HCT116 (cell line): ENCODE data around the gene SAMD1. TPM values are rescaled to one million over a fixed set of nuclear protein-coding genes. Genes with fewer than 3 reads are reported as not detected.

Experiments used
- ATAC-seq: fragments of 200-7000 bp; cut with Tn5 transposase; 2 replicates; pipeline ENCODE4 v1.9.1; 2020; ENCODE audit warnings: mild to moderate bottlenecking, moderate library complexity
- BruUV-seq: library from RNA; stranded (reverse); fragments of 400-500 nt; replicated peaks from 2 replicates; lab custom pipeline; 2021; lab: Mats Ljungman, UMichigan
- CTCF ChIA-PET: fragments of 300-600 bp; sonication (Branson Sonifier 250); formaldehyde crosslinking; loops from one replicate; lab custom pipeline; 2021; ENCODE audit warnings: antibody characterized with exemption; lab: Charles Lee
- POLR2A ChIA-PET: fragments of 300-600, 350-600 bp; sonication (Branson Sonifier 250); formaldehyde crosslinking; loops from one replicate; lab custom pipeline; 2021; ENCODE audit warnings: antibody characterized with exemption; lab: Charles Lee
- RAD21 ChIA-PET, 2 experiments: fragments of 300-600 bp; sonication (Branson Sonifier 250); formaldehyde crosslinking; loops; one replicate each; lab custom pipeline; 2023; ENCODE audit warnings: low total read pairs in 2 of 2; ENCODE audit not compliant: uncharacterized antibody in 2 of 2, unreplicated experiment in 2 of 2, low non-redundant PET in 1 of 2; lab: Charles Lee
- DNase-seq: peaks from one replicate; pipeline ENCODE4 v3.0.0-alpha.2; 2010; ENCODE audit warnings: low read depth, low spot score
- H2AFZ ChIP-seq: fragments of 200-600 bp; shearing (Covaris generic), sonication (generic); 2 replicates; pipeline ENCODE4 v1.6.1; 2017; ENCODE audit warnings: low read depth, mixed run types, mixed read lengths, antibody characterized with exemption, low read length; ENCODE audit not compliant: poor library complexity, severe bottlenecking
- H3K27ac ChIP-seq: 2 replicates; pipeline ENCODE4 v1.5.1; 2012; ENCODE audit warnings: low read depth, low read length
- H3K27me3 ChIP-seq: fragments of 200-600 bp; sonication (generic); 2 replicates; pipeline ENCODE4 v1.6.1; 2016; ENCODE audit warnings: mixed run types, low read length, mixed read lengths; ENCODE audit not compliant: insufficient read depth
- H3K36me3 ChIP-seq, 2 experiments: fragments of 200-500 bp in 1 of 2; fragments of 200-600 bp in 1 of 2; sonication (Bioruptor generic) in 1 of 2; sonication (generic) in 1 of 2; 2 replicates each; pipeline versions ENCODE4 v1.5.1 to v1.6.1; 2014 to 2016; ENCODE audit warnings: low read length in 2 of 2, inconsistent platforms in 1 of 2, mixed read lengths in 1 of 2, mixed run types in 1 of 2; ENCODE audit not compliant: insufficient read depth in 2 of 2, control insufficient read depth in 1 of 2
- H3K4me1 ChIP-seq, 2 experiments: fragments of 200-600 bp in 1 of 2; sonication (generic) in 1 of 2; 2 replicates each; pipeline versions ENCODE4 v1.5.1 to v1.6.1; 2012 to 2017; ENCODE audit warnings: low read length in 2 of 2, inconsistent platforms in 1 of 2, mild to moderate bottlenecking in 1 of 2, mixed read lengths in 1 of 2, mixed run types in 1 of 2, moderate library complexity in 1 of 2; ENCODE audit not compliant: insufficient read depth in 2 of 2, control insufficient read depth in 1 of 2
- H3K4me2 ChIP-seq: fragments of 200-600 bp; sonication (generic); 2 replicates; pipeline ENCODE4 v1.6.1; 2017; ENCODE audit warnings: mixed run types, low read length, mixed read lengths
- H3K4me3 ChIP-seq, 2 experiments: fragments of 200-600 bp in 1 of 2; sonication (generic) in 1 of 2; replicated peaks in 1 of 2; 2 replicates each; pipeline ENCODE4 v1.5.1; 2011 to 2016; ENCODE audit warnings: low read length in 2 of 2, control low read depth in 1 of 2, low read depth in 1 of 2, mild to moderate bottlenecking in 1 of 2, mixed read lengths in 1 of 2, mixed run types in 1 of 2
- H3K79me2 ChIP-seq: fragments of 200-600 bp; sonication (generic); 2 replicates; pipeline ENCODE4 v1.6.1; 2017; ENCODE audit warnings: mild to moderate bottlenecking, mixed run types, low read length, moderate library complexity, mixed read lengths; ENCODE audit not compliant: insufficient read depth
- H3K9ac ChIP-seq: fragments of 200-600 bp; sonication (generic); 2 replicates; pipeline ENCODE4 v1.6.1; 2016; ENCODE audit warnings: low read length, mixed read lengths
- H3K9me2 ChIP-seq: fragments of 200-600 bp; sonication (generic), shearing (Covaris generic); 2 replicates; pipeline ENCODE4 v1.6.1; 2017; ENCODE audit warnings: mixed run types, mild to moderate bottlenecking, moderate library complexity; ENCODE audit not compliant: insufficient read depth
- H3K9me3 ChIP-seq, 2 experiments: fragments of 200-500 bp in 1 of 2; fragments of 200-600 bp in 1 of 2; sonication (Bioruptor generic) in 1 of 2; sonication (generic) in 1 of 2; 2 replicates each; pipeline ENCODE4 v1.6.1; 2014 to 2017; ENCODE audit warnings: low read length in 2 of 2, mixed read lengths in 2 of 2, inconsistent platforms in 1 of 2, low read depth in 1 of 2, mild to moderate bottlenecking in 1 of 2, mixed run types in 1 of 2, moderate library complexity in 1 of 2; ENCODE audit not compliant: control insufficient read depth in 1 of 2, insufficient read depth in 1 of 2
- H4K20me1 ChIP-seq: fragments of 200-600 bp; sonication (generic), shearing (Covaris generic); 2 replicates; pipeline ENCODE4 v1.6.1; 2017; ENCODE audit warnings: mixed run types, mild to moderate bottlenecking, moderate library complexity; ENCODE audit not compliant: insufficient read depth
- ATF3 ChIP-seq: IDR thresholded peaks from 2 replicates; pipeline ENCODE4 v1.6.1; 2012
- CTCF ChIP-seq, 3 experiments: fragments of 200-600 bp in 1 of 3; sonication (generic) in 1 of 3; IDR thresholded peaks in 2 of 3; conservative IDR thresholded peaks in 1 of 3; 2 replicates each; pipeline ENCODE4 v1.5.1; 2012 to 2017; ENCODE audit warnings: low read depth in 2 of 3, low read length in 2 of 3, antibody characterized with exemption in 1 of 3, borderline replicate concordance in 1 of 3, control low read depth in 1 of 3, mild to moderate bottlenecking in 1 of 3, mixed read lengths in 1 of 3, mixed run types in 1 of 3, moderate library complexity in 1 of 3; ENCODE audit not compliant: insufficient read depth in 1 of 3
- EGR1 ChIP-seq: IDR thresholded peaks from 2 replicates; pipeline ENCODE4 v1.6.1; 2012; ENCODE audit warnings: low read depth
- ELF1 ChIP-seq: IDR thresholded peaks from 2 replicates; pipeline ENCODE4 v1.6.1; 2012; ENCODE audit warnings: low read depth, borderline replicate concordance
- EZH2 ChIP-seq: fragments of 200-600 bp; sonication (generic); IDR thresholded peaks from 2 replicates; pipeline ENCODE4 v1.6.1; 2017; ENCODE audit warnings: antibody characterized with exemption, mixed run types
- FOSL1 ChIP-seq: IDR thresholded peaks from 2 replicates; pipeline ENCODE4 v1.6.1; 2012; ENCODE audit warnings: low read depth
- JUND ChIP-seq: IDR thresholded peaks from 2 replicates; pipeline ENCODE4 v1.6.1; 2012
- MAX ChIP-seq: IDR thresholded peaks from 2 replicates; pipeline ENCODE4 v1.6.1; 2012
- POLR2AphosphoS5 ChIP-seq: IDR thresholded peaks from 2 replicates; pipeline ENCODE4 v1.6.1; 2011; ENCODE audit warnings: mild to moderate bottlenecking, low read depth, low read length, moderate library complexity
- RAD21 ChIP-seq: IDR thresholded peaks from 2 replicates; pipeline ENCODE4 v1.6.1; 2012; ENCODE audit warnings: low read depth, mild to moderate bottlenecking
- SIN3A ChIP-seq: IDR thresholded peaks from 2 replicates; pipeline ENCODE4 v1.6.1; 2012; ENCODE audit warnings: low read depth
- SRF ChIP-seq: IDR thresholded peaks from 2 replicates; pipeline ENCODE4 v1.6.1; 2012; ENCODE audit warnings: low read depth
- TCF7L2 ChIP-seq: IDR thresholded peaks from 2 replicates; pipeline ENCODE4 v1.7.0; 2011; ENCODE audit warnings: borderline replicate concordance, inconsistent platforms; ENCODE audit not compliant: insufficient read depth, insufficient read length; ENCODE audit errors: extremely low read depth
- YY1 ChIP-seq: IDR thresholded peaks from 2 replicates; pipeline ENCODE4 v1.6.1; 2011; ENCODE audit warnings: low read length, low read depth, moderate library complexity, mild to moderate bottlenecking; ENCODE audit not compliant: insufficient replicate concordance; ENCODE audit errors: extremely low read depth
- ZFX ChIP-seq: fragments of 450-650 bp; IDR thresholded peaks from 2 replicates; pipeline ENCODE4 v1.6.1; 2017
- intact Hi-C: fragments of 100-400 bp; cut with micrococcal nuclease; formaldehyde crosslinking; loops from 2 replicates; pipeline ENCODE4 v1.10.0; 2022
- total RNA-seq: library from RNA; stranded (reverse); gene quantifications from one replicate; pipeline ENCODE4 v1.2.1, GENCODE V29; 2021; ENCODE audit not compliant: unreplicated experiment

The SAMD1 gene
- total RNA-seq, 1 experiment from 2014 or later = 62.9 TPM

- TF ChIP-seq EGR1 = no peak
- no peak for TF ChIP-seq POLR2AphosphoS5
- no peak for TF ChIP-seq YY1
These were observed 30.8 kb downstream of the SAMD1 start (continued) for GRCh38 chr19:14059652-14060155.

GRCh38 chr19:14059093-14059480 lies 31.5 kb downstream of the SAMD1 start:
- Histone ChIP-seq H3K27me3 (no peaks in the 10 kb centered on the region), H4K20me1 (no peaks in the 10 kb centered on the region), H3K4me3 (peak overlapping the region in 1 of 2 experiments; percentile 56; a peak in 2 of 4 replicates), H3K9me3 (no peaks in the 10 kb centered on the region), H3K79me2 (no peaks in the 10 kb centered on the region), H3K9me2 (no peaks in the 10 kb centered on the region), H3K27ac (no peak overlapping the region), H3K4me2 (peak overlapping the region; percentile 81), H2AFZ (peak overlapping the region; percentile 73), H3K36me3 (no peaks in the 10 kb centered on the region), H3K4me1 (peaks cover 22 to 36% of the 10 kb centered on the region in 2 experiments), H3K9ac (0 out of 2 replicates have a peak overlapping the region, but pooled peaks have one; percentile 25)
- CTCF ChIA-PET = interaction anchor here (0.6 to 5.7 kb wide), 16 partner anchors 8 to 218 kb away, joined by 3 to 83 read pairs (median 6); partner anchors contain the start of genes ASF1B, IL27RA, MISP3 and RFX1
- ATAC-seq = peak; percentile 55; the same call in 1 of the 2 replicates
- RAD21 ChIA-PET = no interaction called here
- POLR2A ChIA-PET = interaction anchor here (0.6 kb wide), 2 partner anchors 203 to 428 kb away, joined by 3 to 4 read pairs; no protein-coding TSS in a partner anchor
- intact Hi-C loops = no loop called here
- no TSS peak for BruUV-seq
- no peak for TF ChIP-seq JUND
- no peak for TF ChIP-seq ELF1
- TF ChIP-seq SIN3A = no peak
- TF ChIP-seq EGR1 = no peak
- TF ChIP-seq RAD21 = peak; percentile 36
- no peak for TF ChIP-seq TCF7L2
- no peak for TF ChIP-seq MAX
- TF ChIP-seq CTCF (IDR thresholded peaks at IDR 0.05 in 2 of 3, conservative IDR thresholded peaks at IDR 0.05 in 1 of 3; ENCODE audit: borderline replicate concordance in 1 of 3, insufficient read depth in 1 of 3, low read depth in 2 of 3, low read length in 2 of 3) = peak; percentile 41 to 92 (median 90); a peak in 5 of 6 replicates
- TF ChIP-seq EZH2 = no peak
- no peak for TF ChIP-seq ATF3
- no peak for TF ChIP-seq SRF
- TF ChIP-seq FOSL1 = no peak
- no peak for TF ChIP-seq ZFX
- TF ChIP-seq YY1 = no peak
- no peak for DNase-seq
